K562 (cell line): ENCODE results near the gene FSTL3. TPM values are rescaled to one million over a fixed set of nuclear protein-coding genes. Genes with fewer than 3 reads are reported as not detected.

Experiments
- ATAC-seq: fragments of 200-7000 bp; cut with Tn5 transposase; 3 replicates; pipeline ENCODE4 v1.9.1; 2020; ENCODE audit warnings: moderate library complexity
- BruUV-seq: library from RNA; stranded (reverse); fragments of 400-500 nt; replicated peaks from 2 replicates; lab custom pipeline; 2021; lab: Mats Ljungman, UMichigan
- CTCF ChIA-PET: fragments of 300-600 bp; formaldehyde crosslinking; extraction: SDS; loops from one replicate; lab custom pipeline; 2021; ENCODE audit warnings: low intra/inter-chr PET ratio; lab: Yijun Ruan, JAX
- POLR2A ChIA-PET: fragments of 300-600, 350-650 bp; sonication (Branson Sonifier 250); formaldehyde crosslinking; extraction: SDS; loops from one replicate; lab custom pipeline; 2021; ENCODE audit warnings: antibody characterized with exemption, inconsistent platforms; lab: Yijun Ruan, JAX
- DNase-seq, 4 experiments: peaks; one replicate each; pipeline versions ENCODE4 v3.0.0 to v3.0.0-alpha.2; 2011 to 2018; ENCODE audit warnings: low spot score in 3 of 4, mixed read lengths in 3 of 4; ENCODE audit errors: extremely low read depth in 1 of 4
- FAIRE-seq: peaks from 2 replicates; lab custom pipeline; 2011; peaks lifted over from hg19 to GRCh38; lab: Jason Lieb, UNC
- H2AFZ ChIP-seq: 2 replicates; pipeline ENCODE4 v1.6.0; 2011; ENCODE audit warnings: low read depth, low read length, control low read depth, inconsistent platforms
- H3K27ac ChIP-seq: fragments of 200-600 bp; 3 replicates; pipeline ENCODE4 v1.8.0; 2011; ENCODE audit warnings: low read depth, mild to moderate bottlenecking, control low read depth, inconsistent platforms, low read length, moderate library complexity, mixed read lengths; ENCODE audit errors: extremely low read depth
- H3K27me3 ChIP-seq, 2 experiments: fragments of 300-600 bp in 1 of 2; 2 replicates in 1 of 2; 3 replicates in 1 of 2; pipeline versions ENCODE4 v1.6.0 to v1.8.0; 2011; ENCODE audit warnings: inconsistent platforms in 2 of 2, low read length in 2 of 2, mild to moderate bottlenecking in 1 of 2, mixed read lengths in 1 of 2, moderate library complexity in 1 of 2; ENCODE audit not compliant: control insufficient read depth in 2 of 2, insufficient read depth in 2 of 2
- H3K36me3 ChIP-seq: fragments of 300-600 bp; 3 replicates; pipeline ENCODE4 v1.8.0; 2011; ENCODE audit warnings: mild to moderate bottlenecking, low read length, inconsistent platforms; ENCODE audit not compliant: control insufficient read depth, insufficient read depth
- H3K4me1 ChIP-seq, 2 experiments: fragments of 200-600 bp in 1 of 2; replicated peaks in 1 of 2; 2 replicates in 1 of 2; 3 replicates in 1 of 2; pipeline versions ENCODE4 v1.5.1 to v1.8.0; 2011; ENCODE audit warnings: inconsistent platforms in 2 of 2, low read length in 2 of 2, mild to moderate bottlenecking in 1 of 2, mixed read lengths in 1 of 2, moderate library complexity in 1 of 2; ENCODE audit not compliant: control insufficient read depth in 2 of 2, insufficient read depth in 2 of 2
- H3K4me2 ChIP-seq: 2 replicates; pipeline ENCODE4 v1.6.1; 2011; ENCODE audit warnings: low read length, control low read depth, inconsistent platforms, mixed read lengths; ENCODE audit not compliant: insufficient read depth
- H3K4me3 ChIP-seq: fragments of 200-600 bp; sonication (generic), shearing (Covaris generic); 2 replicates; pipeline ENCODE4 v1.5.1; 2016; ENCODE audit warnings: control low read depth, inconsistent platforms
- H3K79me2 ChIP-seq: fragments of 200-600 bp; 3 replicates; pipeline ENCODE4 v1.8.0; 2011; ENCODE audit warnings: low read length, inconsistent platforms; ENCODE audit not compliant: control insufficient read depth, insufficient read depth
- H3K9ac ChIP-seq, 2 experiments: 2 replicates each; pipeline versions ENCODE4 v1.6.0 to v1.6.1; 2011; ENCODE audit warnings: low read depth in 2 of 2, low read length in 2 of 2, control low read depth in 1 of 2, inconsistent platforms in 1 of 2, mild to moderate bottlenecking in 1 of 2, mixed read lengths in 1 of 2; ENCODE audit not compliant: insufficient read depth in 1 of 2
- H3K9me1 ChIP-seq: one replicate; pipeline ENCODE4 v1.6.0; 2011; ENCODE audit warnings: inconsistent platforms, mild to moderate bottlenecking, low read length, moderate library complexity; ENCODE audit not compliant: control insufficient read depth, insufficient read depth
- H3K9me3 ChIP-seq: replicated peaks from 2 replicates; pipeline ENCODE4 v1.5.1; 2011; ENCODE audit warnings: low read depth, low read length, inconsistent platforms; ENCODE audit not compliant: control insufficient read depth, insufficient read depth
- H4K20me1 ChIP-seq: replicated peaks from 2 replicates; pipeline ENCODE4 v1.6.1; 2011; ENCODE audit warnings: low read length, inconsistent platforms, mixed read lengths; ENCODE audit not compliant: control insufficient read depth, insufficient read depth
- CBFA2T2 ChIP-seq: fragments of 450-650 bp; conservative IDR thresholded peaks from 2 replicates; pipeline ENCODE4 v1.6.1; 2017; ENCODE audit warnings: mild to moderate bottlenecking
- CBFA2T3 ChIP-seq: fragments of 450-650 bp; IDR thresholded peaks from 2 replicates; pipeline ENCODE4 v1.6.1; 2017
- KDM1A ChIP-seq, 2 experiments: fragments of 450-650 bp; IDR thresholded peaks; 2 replicates each; pipeline ENCODE4 v1.6.1; 2016; ENCODE audit warnings: mild to moderate bottlenecking in 2 of 2
- WGBS: fragments of 100-300 bp; shearing (Covaris generic); methylation state at CpG from one replicate; pipeline ENCODE4 v1.1.6; 2016; ENCODE audit warnings: low coverage, mixed read lengths; ENCODE audit not compliant: insufficient coverage; ENCODE audit errors: missing lambda C conversion rate; 5-methylcytosine and 5-hydroxymethylcytosine counted together
- in situ Hi-C: fragments of 300-500 bp; cut with MboI; formaldehyde crosslinking; loops from 4 replicates; pipeline ENCODE4 v1.15.0; 2018; ENCODE audit warnings: inconsistent platforms, mixed read lengths
- intact Hi-C: fragments of 100-400 bp; cut with micrococcal nuclease; formaldehyde crosslinking; loops from 2 replicates; pipeline ENCODE4 v1.14.2; 2022
- polyA plus RNA-seq, 8 experiments: library from polyadenylated mRNA; depleted of rRNA in 4 of 8; stranded (reverse) in 5 of 8; unstranded in 3 of 8; fragments of >200 nt; fragmentation: Nextera tagmentation in 2 of 8; fragmentation: Illumina TruSeq in 1 of 8; extraction: Ambion mirVana in 2 of 8; extraction: Trizol in 1 of 8; gene quantifications; 2 replicates each; pipeline versions ENCODE4 v1.2.1 to v1.2.3, GENCODE V29; 2011 to 2014; ENCODE audit warnings: inconsistent platforms in 1 of 8, missing spikeins in 1 of 8
- total RNA-seq, 7 experiments: library from RNA; depleted of rRNA in 6 of 7; stranded (reverse); fragments of >200 nt in 6 of 7; fragmentation: Illumina TruSeq in 2 of 7; extraction: Trizol in 2 of 7; gene quantifications; 2 replicates each; pipeline versions ENCODE4 v1.2.1 to v1.2.3, GENCODE V29; 2011 to 2021; ENCODE audit warnings: low replicate concordance in 1 of 7
- TF ChIP-seq, protein P1 (sequence below): fragments of 250-450 bp; sonication (Bioruptor Pico); IDR thresholded peaks from 2 replicates; pipeline ENCODE4 v1.6.1; 2021; ENCODE audit warnings: mild to moderate bottlenecking

Gene FSTL3
- total and polyA plus RNA-seq, 9 of the 15 experiments (the other 6 are each of a cell fraction or from before 2014, with no cell fraction given): 0.35 to 6.8 (median 4.2) TPM; not detected in 1

DNA sequence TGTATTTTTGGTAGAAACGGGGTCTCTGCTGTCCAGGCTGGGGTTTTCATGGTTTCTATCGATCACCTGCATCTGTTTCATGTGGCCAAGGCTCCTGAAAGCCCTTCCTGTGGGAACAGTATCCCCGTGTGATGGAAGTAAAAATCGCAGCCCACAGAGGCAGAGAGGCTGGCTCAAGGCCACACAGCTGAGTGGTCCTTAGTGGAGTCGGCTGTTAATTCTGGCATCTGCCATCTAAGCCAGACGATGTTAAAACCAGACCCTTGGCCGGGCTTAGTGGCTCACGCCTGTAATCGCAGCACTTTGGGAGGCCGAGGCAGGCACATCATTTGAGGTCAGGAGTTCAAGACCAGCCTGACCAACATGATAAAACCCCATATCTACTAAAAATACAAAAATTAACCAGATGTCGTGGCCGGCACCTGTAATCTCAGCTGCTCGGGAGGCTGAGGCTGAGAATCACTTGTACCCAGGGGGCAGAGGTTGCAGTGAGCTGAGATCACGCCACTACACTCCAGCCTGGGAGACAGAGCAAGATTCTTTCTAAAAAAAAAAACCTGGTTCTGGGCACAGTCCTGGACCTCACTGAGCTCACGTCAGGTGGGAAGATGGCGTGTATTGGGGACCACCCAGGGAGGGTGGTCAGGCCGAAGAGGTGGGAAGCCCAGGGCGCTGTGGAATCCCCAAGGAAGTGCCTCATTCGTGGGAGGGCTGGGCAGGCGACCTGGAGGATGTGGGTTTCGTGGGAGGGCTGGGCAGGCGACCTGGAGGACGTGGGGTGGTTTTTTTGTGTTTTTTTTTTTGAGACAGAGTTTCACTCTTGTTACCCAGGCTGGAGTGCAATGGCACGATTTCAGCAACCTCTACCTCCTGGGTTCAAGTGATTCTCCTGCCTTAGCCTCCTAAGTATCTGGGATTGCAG lies 56.2 kb downstream of the FSTL3 start:
- no peak for ATAC-seq
- WGBS: 28% methylated on average over 24 of the region's 24 CpGs
- peak; percentile 19 for FAIRE-seq
- Histone ChIP-seq H3K79me2 (no peaks in the 10 kb centered on the region), H3K27me3 (no peaks in the 10 kb centered on the region), H3K4me1 (peaks cover 0 to 64% of the 10 kb centered on the region in 2 experiments; a peak in 2 of 5 replicates), H3K4me3 (no peak overlapping the region), H4K20me1 (no peaks in the 10 kb centered on the region), H3K9me1 (no peaks in the 10 kb centered on the region), H3K9me3 (no peaks in the 10 kb centered on the region), H3K36me3 (no peaks in the 10 kb centered on the region), H2AFZ (no peak overlapping the region), H3K27ac (no peak overlapping the region), H3K4me2 (no peak overlapping the region), H3K9ac (no peak overlapping the region)
- no TSS peak for BruUV-seq
- DNase-seq: no peak
- POLR2A ChIA-PET: no interaction called here
- CTCF ChIA-PET: interaction anchor here (0.6 to 2.5 kb wide), 2 partner anchors 67 to 188 kb away, joined by 6 to 19 read pairs; no protein-coding TSS in a partner anchor
- intact Hi-C loops: loop anchor here (10.0 kb wide), 1 partner anchor 148 kb away; the partner anchor contains the start of gene HCN2
- TF ChIP-seq CBFA2T2: peak; percentile 38
- TF ChIP-seq, protein P1, sequence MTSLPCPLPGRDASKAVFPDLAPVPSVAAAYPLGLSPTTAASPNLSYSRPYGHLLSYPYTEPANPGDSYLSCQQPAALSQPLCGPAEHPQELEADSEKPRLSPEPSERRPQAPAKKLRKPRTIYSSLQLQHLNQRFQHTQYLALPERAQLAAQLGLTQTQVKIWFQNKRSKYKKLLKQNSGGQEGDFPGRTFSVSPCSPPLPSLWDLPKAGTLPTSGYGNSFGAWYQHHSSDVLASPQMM: no peak
- TF ChIP-seq KDM1A (IDR thresholded peaks at IDR 0.05): peak; percentile 59 to 60; a peak in 3 of 4 replicates
- peak; percentile 70 for TF ChIP-seq CBFA2T3
- in situ Hi-C loops: loop anchor here (5.0 kb wide), 1 partner anchor 65 kb away; no protein-coding TSS in a partner anchor

Other genes starting within 250 kb of the FSTL3 start
Only the 7 nearest of the 24 such genes appear.
- 0.82 and 1.3 TPM in 2 replicates for gene HCN2, start 86.5 kb upstream of the FSTL3 start, total RNA-seq (2014; rRNA removed)
- gene HCN2, start 86.5 kb upstream of the FSTL3 start, total RNA-seq (2014; rRNA removed; fragmentation: Illumina TruSeq; extraction: Trizol): 0.29 and 0.40 TPM in 2 replicates
- 0.29 and 0.30 TPM in 2 replicates for gene HCN2, start 86.5 kb upstream of the FSTL3 start, total RNA-seq (2015; rRNA removed; fragmentation: Illumina TruSeq; extraction: Trizol)
- 3.9 and 4.2 TPM in 2 replicates for gene HCN2, start 86.5 kb upstream of the FSTL3 start, total RNA-seq (2021)
- 0.64 and 0.76 TPM in 2 replicates for gene HCN2, start 86.5 kb upstream of the FSTL3 start, polyA plus RNA-seq (2011; rRNA removed)
- 0.91 and 1.9 TPM in 2 replicates for gene HCN2, start 86.5 kb upstream of the FSTL3 start, polyA plus RNA-seq (2014; fragmentation: Illumina TruSeq; extraction: Trizol)
- gene HCN2, start 86.5 kb upstream of the FSTL3 start, polyA plus RNA-seq (2014; fragmentation: Nextera tagmentation; extraction: Ambion mirVana): not detected
- gene HCN2, start 86.5 kb upstream of the FSTL3 start, polyA plus RNA-seq (2014; rRNA removed): 0.86 and 1.2 TPM in 2 replicates
- gene POLRMT, start 42.9 kb upstream of the FSTL3 start, total RNA-seq (2014; rRNA removed): 82.8 and 96.5 TPM in 2 replicates
- gene POLRMT, start 42.9 kb upstream of the FSTL3 start, total RNA-seq (2014; rRNA removed; fragmentation: Illumina TruSeq; extraction: Trizol): 33.4 and 49.3 TPM in 2 replicates
- 61.9 and 68.0 TPM in 2 replicates for gene POLRMT, start 42.9 kb upstream of the FSTL3 start, total RNA-seq (2015; rRNA removed; fragmentation: Illumina TruSeq; extraction: Trizol)
- 134 and 144 TPM in 2 replicates for gene POLRMT, start 42.9 kb upstream of the FSTL3 start, total RNA-seq (2021)
- gene POLRMT, start 42.9 kb upstream of the FSTL3 start, polyA plus RNA-seq (2011; rRNA removed): 60.8 and 111 TPM in 2 replicates
- gene POLRMT, start 42.9 kb upstream of the FSTL3 start, polyA plus RNA-seq (2014; fragmentation: Illumina TruSeq; extraction: Trizol): 71.8 and 99.5 TPM in 2 replicates
- gene POLRMT, start 42.9 kb upstream of the FSTL3 start, polyA plus RNA-seq (2014; fragmentation: Nextera tagmentation; extraction: Ambion mirVana): 10 to 100 TPM; 30.3 to 34.0 TPM
- 67.5 and 88.4 TPM in 2 replicates for gene POLRMT, start 42.9 kb upstream of the FSTL3 start, polyA plus RNA-seq (2014; rRNA removed)
- 0.49 and 1.7 TPM in 2 replicates for gene FGF22, start 36.5 kb upstream of the FSTL3 start, total RNA-seq (2014; rRNA removed)
- not detected in 2 replicates for gene FGF22, start 36.5 kb upstream of the FSTL3 start, total RNA-seq (2014; rRNA removed; fragmentation: Illumina TruSeq; extraction: Trizol)
- 0.25 TPM in 1 of 2 replicates, not detected in the other for gene FGF22, start 36.5 kb upstream of the FSTL3 start, total RNA-seq (2015; rRNA removed; fragmentation: Illumina TruSeq; extraction: Trizol)
- 0.58 and 0.86 TPM in 2 replicates for gene FGF22, start 36.5 kb upstream of the FSTL3 start, total RNA-seq (2021)
- 0.14 and 0.24 TPM in 2 replicates for gene FGF22, start 36.5 kb upstream of the FSTL3 start, polyA plus RNA-seq (2011; rRNA removed)
- gene FGF22, start 36.5 kb upstream of the FSTL3 start, polyA plus RNA-seq (2014; fragmentation: Illumina TruSeq; extraction: Trizol): 0.14 TPM in 1 of 2 replicates, not detected in the other
- gene FGF22, start 36.5 kb upstream of the FSTL3 start, polyA plus RNA-seq (2014; fragmentation: Nextera tagmentation; extraction: Ambion mirVana): not detected
- gene FGF22, start 36.5 kb upstream of the FSTL3 start, polyA plus RNA-seq (2014; rRNA removed): 1.6 and 2.2 TPM in 2 replicates
- 101 and 128 TPM in 2 replicates for gene RNF126, start 13.2 kb upstream of the FSTL3 start, total RNA-seq (2014; rRNA removed)
- gene RNF126, start 13.2 kb upstream of the FSTL3 start, total RNA-seq (2014; rRNA removed; fragmentation: Illumina TruSeq; extraction: Trizol): 6.6 and 7.6 TPM in 2 replicates
- 26.2 and 31.8 TPM in 2 replicates for gene RNF126, start 13.2 kb upstream of the FSTL3 start, total RNA-seq (2015; rRNA removed; fragmentation: Illumina TruSeq; extraction: Trizol)
- 85.7 and 95.8 TPM in 2 replicates for gene RNF126, start 13.2 kb upstream of the FSTL3 start, total RNA-seq (2021)
- gene RNF126, start 13.2 kb upstream of the FSTL3 start, polyA plus RNA-seq (2011; rRNA removed): 6.5 and 12.3 TPM in 2 replicates
- gene RNF126, start 13.2 kb upstream of the FSTL3 start, polyA plus RNA-seq (2014; fragmentation: Illumina TruSeq; extraction: Trizol): 9.1 and 34.6 TPM in 2 replicates
- gene RNF126, start 13.2 kb upstream of the FSTL3 start, polyA plus RNA-seq (2014; fragmentation: Nextera tagmentation; extraction: Ambion mirVana): under 1 TPM; 0.27 to 0.36 TPM
- 79.0 and 87.6 TPM in 2 replicates for gene RNF126, start 13.2 kb upstream of the FSTL3 start, polyA plus RNA-seq (2014; rRNA removed)
- gene PRSS57, start 19.1 kb downstream of the FSTL3 start, total RNA-seq (2014; rRNA removed): 1.9 and 2.0 TPM in 2 replicates
- not detected in 2 replicates for gene PRSS57, start 19.1 kb downstream of the FSTL3 start, total RNA-seq (2014; rRNA removed; fragmentation: Illumina TruSeq; extraction: Trizol)
- 2.5 and 3.0 TPM in 2 replicates for gene PRSS57, start 19.1 kb downstream of the FSTL3 start, total RNA-seq (2015; rRNA removed; fragmentation: Illumina TruSeq; extraction: Trizol)
- gene PRSS57, start 19.1 kb downstream of the FSTL3 start, total RNA-seq (2021): 1.0 and 2.0 TPM in 2 replicates
- gene PRSS57, start 19.1 kb downstream of the FSTL3 start, polyA plus RNA-seq (2011; rRNA removed): 0.22 and 0.49 TPM in 2 replicates
- gene PRSS57, start 19.1 kb downstream of the FSTL3 start, polyA plus RNA-seq (2014; fragmentation: Illumina TruSeq; extraction: Trizol): 0.86 TPM in 1 of 2 replicates, not detected in the other
- gene PRSS57, start 19.1 kb downstream of the FSTL3 start, polyA plus RNA-seq (2014; fragmentation: Nextera tagmentation; extraction: Ambion mirVana): under 1 TPM in 1 of 2 experiments, not detected in 1; 0.06 TPM
- 1.5 TPM in 2 replicates for gene PRSS57, start 19.1 kb downstream of the FSTL3 start, polyA plus RNA-seq (2014; rRNA removed)
- 2.6 and 3.3 TPM in 2 replicates for gene PALM, start 32.5 kb downstream of the FSTL3 start, total RNA-seq (2014; rRNA removed)
- 0.51 and 0.73 TPM in 2 replicates for gene PALM, start 32.5 kb downstream of the FSTL3 start, total RNA-seq (2014; rRNA removed; fragmentation: Illumina TruSeq; extraction: Trizol)
- gene PALM, start 32.5 kb downstream of the FSTL3 start, total RNA-seq (2015; rRNA removed; fragmentation: Illumina TruSeq; extraction: Trizol): 1.6 and 1.8 TPM in 2 replicates
- 6.6 and 6.9 TPM in 2 replicates for gene PALM, start 32.5 kb downstream of the FSTL3 start, total RNA-seq (2021)
- 2.4 and 2.8 TPM in 2 replicates for gene PALM, start 32.5 kb downstream of the FSTL3 start, polyA plus RNA-seq (2011; rRNA removed)
- 1.7 and 3.0 TPM in 2 replicates for gene PALM, start 32.5 kb downstream of the FSTL3 start, polyA plus RNA-seq (2014; fragmentation: Illumina TruSeq; extraction: Trizol)
- gene PALM, start 32.5 kb downstream of the FSTL3 start, polyA plus RNA-seq (2014; fragmentation: Nextera tagmentation; extraction: Ambion mirVana): under 1 TPM; 0.04 to 0.08 TPM
- 2.1 and 3.3 TPM in 2 replicates for gene PALM, start 32.5 kb downstream of the FSTL3 start, polyA plus RNA-seq (2014; rRNA removed)
- gene MISP, start 74.7 kb downstream of the FSTL3 start, total RNA-seq (2014; rRNA removed): 0.05 and 0.24 TPM in 2 replicates
- not detected in 2 replicates for gene MISP, start 74.7 kb downstream of the FSTL3 start, total RNA-seq (2014; rRNA removed; fragmentation: Illumina TruSeq; extraction: Trizol)
- not detected in 2 replicates for gene MISP, start 74.7 kb downstream of the FSTL3 start, total RNA-seq (2015; rRNA removed; fragmentation: Illumina TruSeq; extraction: Trizol)
- 0.20 and 0.29 TPM in 2 replicates for gene MISP, start 74.7 kb downstream of the FSTL3 start, total RNA-seq (2021)
- 0.03 and 0.06 TPM in 2 replicates for gene MISP, start 74.7 kb downstream of the FSTL3 start, polyA plus RNA-seq (2011; rRNA removed)
- not detected in 2 replicates for gene MISP, start 74.7 kb downstream of the FSTL3 start, polyA plus RNA-seq (2014; fragmentation: Illumina TruSeq; extraction: Trizol)
- gene MISP, start 74.7 kb downstream of the FSTL3 start, polyA plus RNA-seq (2014; fragmentation: Nextera tagmentation; extraction: Ambion mirVana): not detected
- gene MISP, start 74.7 kb downstream of the FSTL3 start, polyA plus RNA-seq (2014; rRNA removed): 0.04 TPM in 1 of 2 replicates, not detected in the other